A673 (cell line): ENCODE measurements around the gene BTBD9.

ENCODE experiments used
- EZH2 ChIP-seq: fragments of 200-600 bp; sonication (generic); IDR thresholded peaks from 2 replicates; pipeline ENCODE4 v1.6.1; 2017; ENCODE audit warnings: borderline replicate concordance, low read depth, mild to moderate bottlenecking, mixed read lengths, antibody characterized with exemption, low read length; ENCODE audit not compliant: poor library complexity, severe bottlenecking
- TF ChIP-seq, protein P1 (sequence below): fragments of 300-800, 200-600 bp; sonication (generic); conservative IDR thresholded peaks from 2 replicates; pipeline ENCODE4 v1.5.1; 2017; ENCODE audit warnings: low read depth, mild to moderate bottlenecking, antibody characterized with exemption, low read length, moderate library complexity, mixed read lengths

GRCh38 chr6:38171997-38172738 lies 467.6 kb downstream of the BTBD9 start:
- TF ChIP-seq, protein P1, sequence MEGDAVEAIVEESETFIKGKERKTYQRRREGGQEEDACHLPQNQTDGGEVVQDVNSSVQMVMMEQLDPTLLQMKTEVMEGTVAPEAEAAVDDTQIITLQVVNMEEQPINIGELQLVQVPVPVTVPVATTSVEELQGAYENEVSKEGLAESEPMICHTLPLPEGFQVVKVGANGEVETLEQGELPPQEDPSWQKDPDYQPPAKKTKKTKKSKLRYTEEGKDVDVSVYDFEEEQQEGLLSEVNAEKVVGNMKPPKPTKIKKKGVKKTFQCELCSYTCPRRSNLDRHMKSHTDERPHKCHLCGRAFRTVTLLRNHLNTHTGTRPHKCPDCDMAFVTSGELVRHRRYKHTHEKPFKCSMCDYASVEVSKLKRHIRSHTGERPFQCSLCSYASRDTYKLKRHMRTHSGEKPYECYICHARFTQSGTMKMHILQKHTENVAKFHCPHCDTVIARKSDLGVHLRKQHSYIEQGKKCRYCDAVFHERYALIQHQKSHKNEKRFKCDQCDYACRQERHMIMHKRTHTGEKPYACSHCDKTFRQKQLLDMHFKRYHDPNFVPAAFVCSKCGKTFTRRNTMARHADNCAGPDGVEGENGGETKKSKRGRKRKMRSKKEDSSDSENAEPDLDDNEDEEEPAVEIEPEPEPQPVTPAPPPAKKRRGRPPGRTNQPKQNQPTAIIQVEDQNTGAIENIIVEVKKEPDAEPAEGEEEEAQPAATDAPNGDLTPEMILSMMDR, result no peak
- TF ChIP-seq EZH2, result no peak
